ENCODE measurements around the gene VAMP8. TPM values are rescaled to one million over a fixed set of nuclear protein-coding genes. Genes with fewer than 3 reads are reported as not detected.
"Not testable (repeated sequence)": the region's sequence is repeated elsewhere in the genome, so short reads cannot be mapped to it uniquely, and the experiment has no call there.

Gene VAMP8
- total RNA-seq, 8 experiments from 2014 or later, result 0.50 to 14.7 (median 2.0) TPM

DNA sequence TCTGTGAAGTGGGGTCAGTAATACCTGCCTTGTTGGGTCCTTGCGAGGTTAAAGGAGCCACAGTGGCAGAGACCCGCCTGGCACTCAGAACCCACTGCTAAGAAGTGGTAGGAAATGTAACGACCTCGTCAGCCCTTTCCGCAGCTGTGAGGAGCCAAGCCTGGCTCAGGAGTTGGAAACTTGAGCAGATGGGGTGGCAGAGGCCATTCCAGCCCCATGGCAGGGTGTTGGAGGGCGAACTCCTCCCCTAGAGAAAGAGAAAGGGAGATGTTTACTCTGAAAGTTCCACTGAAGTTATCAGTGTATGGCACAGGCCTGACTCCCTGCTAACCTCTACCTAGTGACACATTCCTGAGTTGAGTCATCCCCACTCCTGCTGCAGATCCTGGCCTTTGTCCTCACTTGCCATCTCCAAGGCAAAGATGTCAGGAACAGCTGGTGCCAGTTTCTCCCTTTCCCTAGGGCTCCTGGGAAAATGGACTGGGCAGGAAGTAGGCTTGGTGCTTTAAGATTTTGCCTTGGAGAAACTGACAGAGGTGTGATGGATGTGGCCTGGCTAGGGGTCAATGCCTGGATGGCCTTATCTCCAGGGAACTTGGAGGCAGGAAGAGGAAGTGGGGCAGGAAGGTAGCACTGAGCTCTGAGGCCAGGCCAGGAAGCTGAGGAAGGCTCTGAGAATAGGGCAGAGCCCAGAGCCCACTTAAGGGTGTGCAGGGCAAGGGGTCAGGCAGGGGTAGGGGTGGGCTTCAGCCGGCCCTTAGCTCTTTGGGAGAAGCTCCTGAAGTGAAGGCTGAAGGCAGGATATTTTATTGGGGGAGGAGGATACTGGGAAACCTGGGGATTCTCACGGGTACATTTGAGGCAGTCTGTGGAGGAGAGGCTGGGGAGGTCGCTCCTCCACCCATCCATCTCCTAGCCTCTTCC is 7.7 kb downstream of the VAMP8 start:
- Histone ChIP-seq H3K27ac (peak overlapping the region in 1 of 2 donors; percentile 26), H3K4me1 (replicated peaks in 1 of 2) (peaks cover 10 to 12% of the 10 kb centered on the region in 2 donors), H3K4me3 (no peak overlapping the region)
- peak; percentile 16 to 84 (median 74) for ATAC-seq (replicated peaks in 6 of 8)
- 0 to 100% (median 79%) methylated on average over 1 to 6 of the region's 9 CpGs; no CpG with 5 or more reads in 4 of the 10 experiments for WGBS, 10 experiments
- in situ Hi-C loops (cut with MboI; ENCODE audit: low pct_unique_long_range_greater_than_20kb in 2 of 9, low sequenced_read_pairs in 9 of 9, unreplicated experiment in 9 of 9), result no loop called here

DNA sequence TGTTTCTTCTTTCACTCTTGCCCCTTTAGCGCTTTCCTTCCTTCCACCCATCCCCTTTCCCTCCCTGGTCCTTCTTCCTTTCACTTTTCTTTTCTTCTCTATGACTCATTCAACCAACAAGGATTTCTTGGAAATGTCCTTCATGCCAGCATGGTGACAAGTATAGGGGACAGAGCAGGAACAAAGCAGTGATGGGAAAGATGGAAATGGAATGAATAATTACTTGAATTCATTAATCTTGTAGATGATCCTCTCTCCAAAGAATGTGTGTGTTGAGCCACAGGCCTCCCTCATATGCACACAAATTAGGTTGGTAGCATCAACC is 8.4 kb downstream of the VAMP8 start:
- peak overlapping the region in 1 of 2 donors; percentile 26 for H3K27ac ChIP-seq
- in situ Hi-C loops (cut with MboI; ENCODE audit: low pct_unique_long_range_greater_than_20kb in 2 of 9, low sequenced_read_pairs in 9 of 9, unreplicated experiment in 9 of 9), result no loop called here
- peaks cover 10 to 12% of the 10 kb centered on the region in 2 donors for H3K4me1 ChIP-seq (replicated peaks in 1 of 2)
- H3K4me3 ChIP-seq, result no peak overlapping the region
- WGBS, 10 experiments, result 11 to 100% (median 85%) methylated on average over 1 of the region's 1 CpG; no CpG with 5 or more reads in 4 of the 10 experiments
- peak; percentile 4 to 52 (median 30) for ATAC-seq (replicated peaks in 6 of 8)

DNA sequence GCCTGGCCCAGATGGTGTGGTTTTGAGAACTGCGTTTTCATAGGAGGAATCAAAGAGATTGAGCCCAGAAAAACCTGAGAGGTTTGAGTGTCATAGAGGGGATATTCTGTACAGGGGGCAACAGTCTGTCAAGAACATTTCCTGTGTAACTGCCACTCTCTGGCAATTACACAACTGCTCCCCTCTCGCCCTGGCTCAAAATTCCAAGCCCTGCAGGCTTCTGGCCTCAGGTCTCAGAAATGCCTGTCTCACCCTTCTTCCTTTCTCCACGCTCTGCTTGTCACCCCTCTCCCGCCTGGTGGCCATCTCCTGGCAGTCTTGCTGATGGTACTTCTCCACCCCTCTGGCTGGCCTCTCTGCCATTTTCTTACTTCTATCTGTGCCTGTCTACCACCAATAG is 10.8 kb downstream of the VAMP8 start:
- ATAC-seq (replicated peaks in 6 of 8), result no peak
- 14 to 100% (median 76%) methylated on average over 1 to 3 of the region's 4 CpGs; no CpG with 5 or more reads in 2 of the 10 experiments for WGBS, 10 experiments
- Histone ChIP-seq H3K4me1 (replicated peaks in 1 of 2) (peaks cover 10 to 12% of the 10 kb centered on the region in 2 donors), H3K4me3 (no peak overlapping the region), H3K27ac (no peak overlapping the region)
- in situ Hi-C loops (cut with MboI; ENCODE audit: low pct_unique_long_range_greater_than_20kb in 2 of 9, low sequenced_read_pairs in 9 of 9, unreplicated experiment in 9 of 9), result no loop called here

DNA sequence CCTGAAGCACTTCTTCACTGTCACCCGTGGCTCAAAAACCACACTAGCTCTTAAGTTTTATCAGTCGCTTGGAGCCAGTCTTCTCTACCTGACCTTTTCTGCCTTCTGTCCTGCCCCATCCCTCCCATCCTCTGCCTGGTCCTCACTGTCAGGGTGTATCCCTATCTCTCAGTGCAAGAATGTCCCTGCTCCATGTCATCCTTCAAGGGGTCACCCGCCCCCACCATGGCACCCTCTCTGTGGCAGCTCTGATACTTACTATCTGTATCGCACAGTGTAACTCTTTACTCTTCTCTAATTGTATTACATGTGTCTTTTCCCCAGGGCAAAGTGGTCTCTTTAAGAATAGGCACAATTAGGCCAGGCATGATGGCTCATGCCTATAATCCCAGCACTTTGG is 11.3 kb downstream of the VAMP8 start:
- no peak for ATAC-seq (replicated peaks in 6 of 8)
- in situ Hi-C loops (cut with MboI; ENCODE audit: low pct_unique_long_range_greater_than_20kb in 2 of 9, low sequenced_read_pairs in 9 of 9, unreplicated experiment in 9 of 9), result no loop called here
- 68 to 100% (median 83%) methylated on average over 2 to 3 of the region's 4 CpGs; no CpG with 5 or more reads in 4 of the 10 experiments for WGBS, 10 experiments
- no peak overlapping the region for H3K4me3 ChIP-seq
- no peak overlapping the region for H3K27ac ChIP-seq
- H3K4me1 ChIP-seq (replicated peaks in 1 of 2), result peaks cover 10 to 12% of the 10 kb centered on the region in 2 donors

DNA sequence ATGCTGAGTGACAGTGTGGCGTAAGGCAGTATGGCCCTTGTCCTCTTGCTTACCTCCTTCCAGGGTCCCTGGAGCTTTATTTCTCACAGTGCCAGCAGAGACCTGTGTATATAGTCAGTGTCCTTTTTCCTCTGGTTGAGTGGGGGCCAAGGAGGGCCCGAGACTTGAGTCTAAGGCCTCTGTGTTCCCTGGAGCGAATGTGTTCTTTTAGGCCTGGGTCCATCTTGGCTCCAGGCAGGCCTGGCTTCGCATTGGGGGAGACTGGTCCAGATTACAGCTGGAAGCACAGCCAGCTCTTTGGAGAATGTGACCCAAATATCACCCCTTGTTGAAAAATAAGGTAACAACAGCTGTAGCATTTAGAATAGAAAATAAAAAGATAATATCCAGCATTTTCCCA is 11.8 kb downstream of the VAMP8 start:
- Histone ChIP-seq H3K27ac (no peak overlapping the region), H3K4me1 (replicated peaks in 1 of 2) (peaks cover 10 to 13% of the 10 kb centered on the region in 2 donors), H3K4me3 (no peak overlapping the region)
- in situ Hi-C loops (cut with MboI; ENCODE audit: low pct_unique_long_range_greater_than_20kb in 2 of 9, low sequenced_read_pairs in 9 of 9, unreplicated experiment in 9 of 9), result no loop called here
- ATAC-seq (replicated peaks in 6 of 8), result no peak
- 52 to 100% (median 78%) methylated on average over 1 to 4 of the region's 4 CpGs; no CpG with 5 or more reads in 2 of the 10 experiments for WGBS, 10 experiments

DNA sequence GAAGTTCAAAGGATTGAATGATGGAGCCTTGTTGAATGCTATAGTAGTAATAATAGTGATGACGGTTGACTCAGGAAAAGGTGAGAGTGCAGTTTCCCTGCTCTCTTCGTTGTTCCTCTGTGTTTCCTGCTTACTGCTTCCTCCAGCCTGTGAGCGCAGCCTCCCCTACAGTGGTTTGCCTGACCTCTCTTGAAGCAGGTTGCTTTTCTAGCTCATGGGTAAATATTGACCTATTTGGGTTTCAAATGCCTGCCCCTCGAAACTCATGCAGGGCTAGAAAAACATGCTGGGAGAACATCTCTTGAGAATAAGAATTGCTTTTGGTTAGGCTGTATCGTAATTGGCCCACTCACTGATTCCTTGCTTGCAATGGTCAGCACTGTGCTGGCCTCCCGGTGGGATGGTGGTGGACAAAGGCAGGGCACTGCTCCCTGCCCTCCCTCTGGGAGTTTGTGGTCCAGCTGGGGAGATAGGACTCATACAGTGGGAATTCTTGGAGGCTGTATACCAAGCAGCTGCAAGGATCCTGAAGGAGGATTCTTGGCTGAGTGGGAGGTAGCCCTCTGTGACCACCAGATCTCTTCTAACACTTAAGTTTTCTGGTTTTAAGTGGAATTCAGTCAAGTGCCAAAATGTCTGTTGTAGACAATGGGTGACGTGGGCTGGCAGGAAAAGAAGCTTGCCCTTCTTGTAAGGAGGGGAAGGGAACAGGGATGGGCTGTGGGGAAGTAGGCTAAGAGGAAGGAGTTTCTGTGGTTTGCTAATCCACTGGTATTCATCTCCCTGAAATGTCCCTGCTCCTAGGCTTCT is 12.8 kb downstream of the VAMP8 start:
- WGBS, 10 experiments, result 0 to 67% (median 53%) methylated on average over 2 to 7 of the region's 7 CpGs; no CpG with 5 or more reads in 1 of the 10 experiments
- Histone ChIP-seq H3K4me3 (no peak overlapping the region), H3K4me1 (replicated peaks in 1 of 2) (peaks cover 8 to 16% of the 10 kb centered on the region in 2 donors), H3K27ac (no peak overlapping the region)
- in situ Hi-C loops (cut with MboI; ENCODE audit: low pct_unique_long_range_greater_than_20kb in 2 of 9, low sequenced_read_pairs in 9 of 9, unreplicated experiment in 9 of 9), result no loop called here
- ATAC-seq (replicated peaks in 6 of 8), result peak in 3 of 8 experiments; percentile 8 to 36 (median 16)

DNA sequence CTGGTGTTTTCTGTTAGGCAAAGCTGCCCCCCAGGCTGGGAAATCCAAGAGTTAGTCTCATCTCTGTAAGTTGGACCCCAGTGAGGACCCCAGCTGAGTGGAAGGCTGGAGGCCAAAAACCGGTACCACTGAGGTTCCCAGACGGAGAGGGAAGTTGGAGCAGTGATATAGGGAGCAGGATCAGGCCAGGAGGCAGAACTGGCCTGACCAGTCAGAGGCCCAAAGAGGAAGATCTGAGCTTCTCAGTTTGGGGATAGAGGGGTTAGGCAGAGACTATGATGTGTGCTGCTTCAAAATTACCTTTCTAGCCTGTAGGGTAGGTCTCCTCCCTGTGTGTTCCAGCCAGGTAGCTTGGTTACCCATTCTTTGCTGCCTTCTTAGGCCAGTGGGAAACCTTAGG is 13.6 kb downstream of the VAMP8 start:
- WGBS, 10 experiments, result 42 to 63% methylated on average over 2 of the region's 2 CpGs; no CpG with 5 or more reads in 8 of the 10 experiments
- H3K27ac ChIP-seq, result no peak overlapping the region
- ATAC-seq (replicated peaks in 6 of 8), result no peak
- no peak overlapping the region for H3K4me3 ChIP-seq
- in situ Hi-C loops (cut with MboI; ENCODE audit: low pct_unique_long_range_greater_than_20kb in 2 of 9, low sequenced_read_pairs in 9 of 9, unreplicated experiment in 9 of 9), result no loop called here
- H3K4me1 ChIP-seq (replicated peaks in 1 of 2), result peaks cover 5 to 8% of the 10 kb centered on the region in 2 donors

DNA sequence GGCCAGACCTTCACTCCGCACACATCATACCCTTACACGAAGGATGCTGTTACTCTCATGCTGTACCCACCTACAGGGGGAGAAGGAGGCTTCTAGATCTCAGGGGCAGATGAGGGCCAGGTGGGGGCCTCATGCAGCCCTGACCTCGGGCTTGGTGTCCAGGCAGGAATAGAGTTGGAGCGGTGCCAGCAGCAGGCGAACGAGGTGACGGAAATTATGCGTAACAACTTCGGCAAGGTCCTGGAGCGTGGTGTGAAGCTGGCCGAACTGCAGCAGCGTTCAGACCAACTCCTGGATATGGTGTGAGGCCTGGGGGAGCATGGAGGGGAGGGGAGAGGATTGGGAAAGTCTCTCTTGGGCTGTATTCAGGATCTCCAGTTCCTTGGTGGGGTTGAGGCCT is 14.2 kb downstream of the VAMP8 start:
- Histone ChIP-seq H3K4me1 (replicated peaks in 1 of 2) (peaks cover 8 to 10% of the 10 kb centered on the region in 2 donors), H3K4me3 (no peak overlapping the region), H3K27ac (no peak overlapping the region)
- 53 to 87% methylated on average over 3 of the region's 12 CpGs; no CpG with 5 or more reads in 8 of the 10 experiments for WGBS, 10 experiments
- no peak for ATAC-seq (replicated peaks in 6 of 8)
- in situ Hi-C loops (cut with MboI; ENCODE audit: low pct_unique_long_range_greater_than_20kb in 2 of 9, low sequenced_read_pairs in 9 of 9, unreplicated experiment in 9 of 9), result no loop called here

DNA sequence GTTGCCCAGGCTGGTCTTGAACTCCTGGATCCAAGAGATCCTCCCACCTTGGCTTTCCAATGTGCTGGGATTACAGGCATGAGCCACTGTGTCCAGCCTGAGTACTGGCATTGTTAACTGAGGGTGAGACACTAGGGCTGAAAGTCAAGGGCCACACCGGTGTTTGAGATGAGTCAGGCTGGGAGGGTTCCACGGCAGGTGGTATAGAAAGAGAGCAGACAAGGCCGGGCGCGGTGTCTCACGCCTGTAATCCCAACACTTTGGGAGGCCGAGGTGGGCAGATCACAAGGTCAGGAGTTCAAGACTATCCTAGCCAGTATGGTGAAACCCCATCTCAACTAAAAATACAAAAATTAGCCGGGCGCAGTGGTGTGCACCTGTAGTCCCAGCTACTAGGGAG is 14.9 kb downstream of the VAMP8 start:
- H3K4me3 ChIP-seq; ATAC-seq (replicated peaks in 6 of 8); in situ Hi-C loops (cut with MboI; ENCODE audit: low pct_unique_long_range_greater_than_20kb in 2 of 9, low sequenced_read_pairs in 9 of 9, unreplicated experiment in 9 of 9); H3K27ac ChIP-seq: not testable (repeated sequence)
- peaks cover 10 to 13% of the 10 kb centered on the region in 2 donors for H3K4me1 ChIP-seq (replicated peaks in 1 of 2)
- 67 to 87% (median 81%) methylated on average over 1 to 9 of the region's 9 CpGs; no CpG with 5 or more reads in 7 of the 10 experiments for WGBS, 10 experiments

DNA sequence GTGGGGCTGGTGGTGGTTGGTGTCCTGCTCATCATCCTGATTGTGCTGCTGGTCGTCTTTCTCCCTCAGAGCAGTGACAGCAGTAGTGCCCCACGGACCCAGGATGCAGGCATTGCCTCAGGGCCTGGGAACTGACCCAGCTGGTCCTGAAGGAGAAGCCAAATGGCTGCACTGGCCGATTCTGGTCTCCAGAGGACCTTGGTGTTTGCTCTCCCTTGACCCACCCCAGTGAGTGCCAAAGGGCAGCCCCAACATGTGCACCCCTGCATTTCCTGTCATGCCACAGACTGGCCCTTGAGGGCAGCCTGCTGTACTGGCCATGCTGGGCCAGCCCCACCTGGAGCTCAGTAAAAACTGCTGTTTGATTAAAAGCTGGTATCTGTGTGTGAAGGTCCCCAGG is 15.6 kb downstream of the VAMP8 start:
- no peak for ATAC-seq (replicated peaks in 6 of 8)
- Histone ChIP-seq H3K4me3 (no peak overlapping the region), H3K27ac (no peak overlapping the region), H3K4me1 (replicated peaks in 1 of 2) (peaks cover 10 to 13% of the 10 kb centered on the region in 2 donors)
- in situ Hi-C loops (cut with MboI; ENCODE audit: low pct_unique_long_range_greater_than_20kb in 2 of 9, low sequenced_read_pairs in 9 of 9, unreplicated experiment in 9 of 9), result no loop called here
- 30 to 67% (median 40%) methylated on average over 1 to 2 of the region's 3 CpGs; no CpG with 5 or more reads in 7 of the 10 experiments for WGBS, 10 experiments

DNA sequence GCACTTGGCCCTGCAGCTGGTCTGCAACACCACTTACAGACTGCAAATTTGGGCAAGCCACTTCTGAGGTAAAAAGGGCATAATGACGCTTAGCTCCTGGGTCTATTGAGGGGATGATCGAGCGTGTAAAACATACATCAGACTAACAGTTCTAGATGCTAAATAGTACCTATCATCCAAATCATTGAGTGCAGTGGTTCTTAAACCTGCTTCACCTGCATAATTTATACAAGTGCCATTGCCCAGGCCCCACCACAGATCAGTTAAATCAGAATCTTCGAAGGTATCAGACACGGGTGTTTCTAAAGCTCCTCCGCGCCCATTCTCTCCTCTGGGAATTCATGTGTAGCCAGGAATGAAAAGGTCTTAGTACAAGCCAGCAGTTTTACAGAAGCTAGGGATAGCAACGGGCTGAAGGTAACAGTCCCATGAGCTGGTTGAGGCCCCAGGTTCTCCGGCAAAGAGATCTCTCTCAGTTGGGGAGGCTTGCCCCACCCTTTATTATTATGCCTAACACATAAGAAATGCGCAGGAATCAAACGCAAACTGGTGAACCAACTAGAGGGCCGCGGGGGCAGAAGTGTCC is 17.4 kb downstream of the VAMP8 start:
- ATAC-seq (replicated peaks in 6 of 8), result no peak
- peaks cover 10 to 13% of the 10 kb centered on the region in 2 donors for H3K4me1 ChIP-seq (replicated peaks in 1 of 2)
- H3K4me3 ChIP-seq, result peak overlapping the region; percentile 48 to 96 (median 86)
- in situ Hi-C loops (cut with MboI; ENCODE audit: low pct_unique_long_range_greater_than_20kb in 2 of 9, low sequenced_read_pairs in 9 of 9, unreplicated experiment in 9 of 9), result no loop called here
- H3K27ac ChIP-seq, result peak overlapping the region; percentile 75 to 95
- 0 to 33% (median 17%) methylated on average over 1 to 11 of the region's 13 CpGs; no CpG with 5 or more reads in 3 of the 10 experiments for WGBS, 10 experiments

DNA sequence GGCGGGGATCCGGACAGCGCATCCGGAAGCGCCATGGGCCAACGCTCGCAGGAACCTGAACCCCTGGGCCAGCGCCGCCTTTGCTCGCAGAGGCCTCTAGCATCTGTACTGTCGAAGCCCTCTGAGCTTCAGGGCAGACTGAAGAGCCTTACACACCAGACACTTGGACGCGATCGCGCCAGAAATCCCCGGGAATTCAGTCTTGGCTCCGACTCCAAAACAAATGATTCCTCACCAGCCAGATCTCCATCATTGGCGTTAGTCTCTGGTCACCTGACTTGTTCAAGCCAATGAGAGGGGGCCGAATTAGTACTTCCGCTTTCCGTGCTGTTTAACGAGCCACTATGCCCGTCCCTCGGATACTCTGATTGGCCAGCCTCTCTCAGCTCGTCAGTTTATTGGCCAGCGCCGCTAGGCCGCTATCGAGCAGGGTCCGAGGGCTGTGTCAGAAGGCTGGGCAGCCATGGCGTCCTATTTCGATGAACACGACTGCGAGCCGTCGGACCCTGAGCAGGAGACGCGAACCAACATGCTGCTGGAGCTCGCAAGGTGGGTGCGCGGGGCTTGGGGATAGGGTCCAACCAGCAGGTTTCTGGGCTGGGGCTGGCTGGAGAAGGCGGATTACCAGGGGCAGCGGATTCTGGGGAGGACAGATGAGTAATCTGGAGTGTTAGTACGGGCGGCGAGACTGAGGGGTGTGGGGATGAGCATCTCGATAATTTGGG is 18.1 kb downstream of the VAMP8 start, which contains the start of gene RNF181:
Gene RNF181, plus strand, starts transcription at position 445 of the 725 bp plus-strand sequence. Its CDS starts 19 bp downstream, at position 464.
- Histone ChIP-seq H3K4me1 (replicated peaks in 1 of 2) (peaks cover 10 to 13% of the 10 kb centered on the region in 2 donors), H3K4me3 (peak within 1 kb of the TSS; percentile 48 to 96 (median 86))

More for the DNA sequence above, 18.1 kb downstream of the VAMP8 start, which contains the start of gene RNF181:
- ATAC-seq (replicated peaks in 6 of 8), result peak; percentile 90 to 99 (median 99)
- WGBS, 10 experiments, result 0 to 1% (median 0%) methylated on average over 1 to 30 of the region's 47 CpGs; no CpG with 5 or more reads in 4 of the 10 experiments
- peak within 1 kb of the TSS; percentile 81 to 95 for H3K27ac ChIP-seq
- in situ Hi-C loops (cut with MboI; ENCODE audit: low pct_unique_long_range_greater_than_20kb in 2 of 9, low sequenced_read_pairs in 9 of 9, unreplicated experiment in 9 of 9), result no loop called here

Data from motor neuron (in vitro differentiated cells).